Activated CD4-positive, alpha-beta T cell treated with anti-CD3 and anti-CD28 coated beads, Interleukin-2, Interleukin-4, amounts not matched to agents 100 ng/mL and 50 ng/mL, durations not matched to agents 16 hours and 8 hours (primary cell): ENCODE data around the gene CTIF.

ENCODE experiments used
- DNase-seq: peaks from one replicate; pipeline ENCODE4 v3.0.0-alpha.2; 2020; ENCODE audit warnings: low spot score

CTIF gene

GRCh38 chr18:48790226-48790863, 251.5 kb downstream of the CTIF start:
- DNase-seq: no peak

GRCh38 chr18:48790869-48791635, 252.2 kb downstream of the CTIF start:
- no peak for DNase-seq

- DNase-seq: no peak
Observed at GRCh38 chr18:48791636-48792105, 252.8 kb downstream of the CTIF start.

GRCh38 chr18:48792141-48792540, 253.3 kb downstream of the CTIF start:
- no peak for DNase-seq

GRCh38 chr18:48792611-48793380, 254.0 kb downstream of the CTIF start:
- no peak for DNase-seq

GRCh38 chr18:48794251-48794970, 255.6 kb downstream of the CTIF start:
- DNase-seq: no peak

- DNase-seq: no peak
Observed at GRCh38 chr18:48795696-48796095, 256.9 kb downstream of the CTIF start.

GRCh38 chr18:48796491-48797205, 257.8 kb downstream of the CTIF start:
- DNase-seq: no peak

GRCh38 chr18:48797841-48798255, 259.0 kb downstream of the CTIF start:
- DNase-seq: no peak

- DNase-seq: no peak
Observed at GRCh38 chr18:48798334-48799245, 259.8 kb downstream of the CTIF start.

- no peak for DNase-seq
Observed at GRCh38 chr18:48799724-48800315, 261.0 kb downstream of the CTIF start.

GRCh38 chr18:48800466-48800865, 261.6 kb downstream of the CTIF start:
- no peak for DNase-seq

- DNase-seq: peak; percentile 25
Observed at GRCh38 chr18:48800876-48801727, 262.3 kb downstream of the CTIF start.

- DNase-seq: no peak
Observed at GRCh38 chr18:48801728-48802542, 263.1 kb downstream of the CTIF start.

GRCh38 chr18:48802543-48803290, 263.9 kb downstream of the CTIF start:
- no peak for DNase-seq

- no peak for DNase-seq
Observed at GRCh38 chr18:48803518-48803917, 264.7 kb downstream of the CTIF start.
